GM15510 (cell line): Measurements from ENCODE around the gene CGGBP1.

ENCODE experiments used
- POLR2A ChIP-seq: IDR thresholded peaks from 3 replicates; pipeline ENCODE4 v1.6.1; 2011; ENCODE audit warnings: borderline replicate concordance; ENCODE audit not compliant: insufficient read length; ENCODE audit errors: extremely low read depth

The CGGBP1 gene

DNA sequence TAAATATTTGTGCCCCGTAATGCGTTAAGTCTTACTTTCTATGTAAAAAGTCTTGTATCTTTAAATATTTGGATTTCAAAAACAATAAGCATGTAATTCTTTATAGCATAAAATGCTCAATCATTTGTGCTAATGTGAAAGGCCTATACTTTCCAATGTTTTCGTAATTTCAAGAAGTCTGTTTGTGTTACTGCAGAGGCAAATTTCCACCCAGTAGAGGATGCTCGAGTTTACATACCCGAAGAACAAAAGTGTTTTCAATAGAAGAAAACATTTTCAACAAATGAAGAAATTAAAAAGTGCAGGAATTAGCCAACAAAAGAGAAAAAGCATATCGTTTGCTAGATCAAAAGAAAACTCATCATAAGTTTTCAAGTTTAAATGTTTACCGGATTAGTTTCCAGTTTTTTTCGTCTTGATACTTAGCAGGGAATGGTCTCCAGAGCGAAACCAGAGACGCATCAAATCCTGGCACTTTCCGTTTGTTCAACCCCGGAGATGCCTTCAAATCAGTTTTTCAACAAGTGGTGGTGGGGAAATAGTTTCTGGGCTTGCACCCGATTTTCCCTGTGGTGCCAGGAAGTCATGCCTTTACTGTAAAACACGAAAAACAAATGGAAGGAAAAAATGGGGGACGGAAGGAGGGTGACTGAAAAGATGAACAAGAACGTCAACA is 1.0 kb downstream of the CGGBP1 start:
- no peak for TF ChIP-seq POLR2A

GRCh38 chr3:88046766-88047165 is 12.0 kb downstream of the CGGBP1 start:
- TF ChIP-seq POLR2A: no peak

DNA sequence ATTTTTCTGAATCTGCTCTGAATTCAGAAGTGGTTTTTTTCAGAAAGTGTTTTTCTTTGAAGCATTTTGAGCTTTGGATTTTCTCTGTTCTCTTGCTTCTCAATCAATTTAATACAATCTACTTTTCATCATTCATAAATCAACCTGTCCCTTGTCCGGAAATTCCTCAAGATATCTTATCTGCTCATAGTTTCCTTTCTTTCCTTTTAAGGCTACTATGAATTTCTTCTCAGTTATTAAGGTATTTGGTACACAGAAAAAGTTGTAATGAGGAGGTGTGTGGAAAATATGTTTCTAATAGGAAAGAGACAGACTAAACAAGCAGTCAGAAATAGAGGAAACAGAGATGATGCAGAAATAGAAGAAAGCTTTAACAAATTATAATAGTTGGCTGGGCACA is 14.4 kb downstream of the CGGBP1 start:
- TF ChIP-seq POLR2A: no peak

DNA sequence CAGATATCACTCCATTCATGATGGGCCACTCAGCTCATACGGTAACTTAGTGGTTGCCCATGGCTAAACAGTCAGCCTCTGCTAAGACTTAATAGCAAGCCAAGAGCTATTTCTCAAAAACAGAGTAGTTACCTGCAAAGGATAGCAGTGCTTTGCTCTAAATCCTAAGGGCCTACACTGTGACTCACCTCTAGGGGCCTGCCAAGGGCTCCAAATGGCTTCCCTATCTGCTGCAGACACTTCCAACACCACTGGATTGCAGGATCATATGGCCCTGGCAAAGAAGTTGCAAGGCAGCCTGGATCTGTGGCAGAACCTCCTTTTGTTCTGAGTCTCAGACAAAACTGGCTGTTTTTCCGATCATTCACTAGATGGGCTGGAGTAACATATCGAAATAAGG is 17.8 kb downstream of the CGGBP1 start:
- TF ChIP-seq POLR2A: no peak

GRCh38 chr3:88040529-88040928 is 18.3 kb downstream of the CGGBP1 start:
- TF ChIP-seq POLR2A: no peak

DNA sequence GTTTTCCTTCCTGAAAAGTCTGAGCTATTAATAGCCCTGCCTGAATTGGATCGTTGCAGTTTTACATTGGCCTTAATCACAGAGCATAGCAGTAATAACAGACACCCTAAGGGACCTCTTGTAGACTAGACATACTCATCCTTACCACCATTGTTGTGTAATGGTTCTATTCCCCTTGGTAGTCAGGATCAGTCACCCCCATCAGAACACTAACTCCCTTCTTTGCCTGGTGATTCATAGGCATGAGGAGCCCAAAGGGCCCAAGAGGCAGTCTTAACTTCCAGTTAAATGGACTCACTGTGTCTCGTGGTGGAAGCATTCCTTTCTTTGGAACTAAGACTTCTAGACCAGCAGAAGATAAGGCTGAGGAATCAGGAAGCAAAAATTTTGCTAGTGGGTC is 20.2 kb downstream of the CGGBP1 start:
- no peak for TF ChIP-seq POLR2A

DNA sequence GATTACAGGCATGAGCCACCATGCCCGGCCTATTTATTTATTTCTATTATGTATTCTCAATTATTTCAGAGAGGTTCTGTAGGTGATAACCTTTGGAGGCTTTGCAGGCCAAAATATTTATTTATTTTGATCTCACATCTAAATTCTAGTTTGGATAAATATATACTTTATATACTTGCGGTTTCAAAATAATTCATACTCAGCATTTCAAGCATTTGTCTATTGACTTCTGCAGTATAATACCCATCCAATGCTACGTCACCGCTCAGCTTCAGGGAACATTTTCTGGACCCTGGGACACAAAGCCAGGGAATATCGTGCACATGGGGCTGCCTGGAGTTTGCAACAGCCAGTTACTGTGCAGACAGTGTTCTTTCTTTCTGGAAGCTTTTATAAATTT is 22.6 kb downstream of the CGGBP1 start:
- no peak for TF ChIP-seq POLR2A

DNA sequence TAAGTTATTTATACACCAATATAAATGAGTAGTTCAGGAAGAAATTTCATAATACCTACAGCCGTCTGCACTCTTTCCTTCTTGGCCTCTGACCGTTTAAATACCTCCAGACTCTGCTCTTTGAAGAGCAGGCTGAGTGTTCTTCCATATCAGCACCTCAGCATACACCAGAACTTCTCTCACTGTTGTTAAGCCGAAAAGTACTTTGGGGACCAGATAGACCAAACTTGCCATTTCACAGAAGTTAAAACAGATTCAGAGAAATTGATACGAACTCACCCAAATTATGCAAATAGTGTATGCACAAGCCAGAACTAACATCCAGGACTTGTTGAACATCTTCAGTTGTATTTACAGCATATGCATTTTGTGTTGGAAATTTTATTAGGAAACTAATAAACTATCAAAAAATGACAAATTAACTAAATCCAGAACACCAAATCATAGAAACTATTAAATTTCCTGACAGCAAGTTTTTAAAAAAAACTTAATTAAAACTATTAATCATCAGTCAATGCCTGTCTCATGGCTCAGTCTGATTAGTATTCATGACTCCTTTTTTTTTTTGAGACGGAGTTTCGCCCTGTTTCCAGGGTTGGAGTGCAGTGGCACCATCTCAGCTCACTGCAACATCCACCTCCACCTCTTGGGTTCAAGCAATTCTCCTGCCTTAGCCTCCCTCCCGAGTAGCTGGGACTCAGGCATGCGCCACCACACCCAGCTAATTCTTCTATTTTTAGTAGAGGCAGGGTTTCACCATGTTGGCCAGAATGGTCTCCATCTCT is 24.1 kb downstream of the CGGBP1 start:
- no peak for TF ChIP-seq POLR2A

DNA sequence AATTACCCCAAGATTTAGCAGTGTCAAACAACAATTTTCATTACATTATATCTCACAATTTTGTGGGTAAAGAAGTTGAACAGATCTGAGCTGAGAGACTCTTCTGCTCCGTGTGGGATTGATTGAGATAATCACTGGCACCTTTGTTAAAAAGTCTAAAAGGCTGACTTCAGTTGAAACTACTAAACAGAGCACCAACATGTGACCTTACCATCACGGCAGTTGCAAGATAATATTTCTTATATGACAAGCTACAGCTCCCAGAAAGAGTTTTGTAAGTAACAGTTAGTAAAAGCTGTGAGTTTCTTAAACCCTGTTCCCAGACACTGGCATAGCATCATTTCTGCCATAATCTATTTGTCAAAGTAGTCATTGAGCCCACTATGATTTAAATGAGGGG is 25.0 kb downstream of the CGGBP1 start:
- TF ChIP-seq POLR2A: no peak

GRCh38 chr3:88033079-88033478 is 25.7 kb downstream of the CGGBP1 start:
- TF ChIP-seq POLR2A: no peak

DNA sequence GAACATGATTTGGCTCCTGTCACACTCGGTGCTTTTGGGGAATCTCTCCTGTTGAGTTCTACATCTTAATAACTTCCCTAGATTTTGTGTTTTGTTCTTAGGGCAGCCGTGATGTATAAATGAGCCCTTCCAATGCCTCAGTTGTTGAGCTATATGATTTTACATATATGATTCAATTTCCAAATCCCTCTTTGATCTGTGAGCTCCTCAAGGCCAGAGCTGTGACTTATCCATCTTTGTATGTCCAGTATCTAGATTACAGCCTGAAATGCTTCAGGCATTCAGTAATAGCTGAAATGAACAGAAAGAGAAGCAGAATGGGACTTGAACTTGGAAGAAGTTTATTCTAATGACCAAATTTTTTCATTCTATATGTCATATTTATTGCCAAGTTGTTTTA is 26.6 kb downstream of the CGGBP1 start:
- no peak for TF ChIP-seq POLR2A

DNA sequence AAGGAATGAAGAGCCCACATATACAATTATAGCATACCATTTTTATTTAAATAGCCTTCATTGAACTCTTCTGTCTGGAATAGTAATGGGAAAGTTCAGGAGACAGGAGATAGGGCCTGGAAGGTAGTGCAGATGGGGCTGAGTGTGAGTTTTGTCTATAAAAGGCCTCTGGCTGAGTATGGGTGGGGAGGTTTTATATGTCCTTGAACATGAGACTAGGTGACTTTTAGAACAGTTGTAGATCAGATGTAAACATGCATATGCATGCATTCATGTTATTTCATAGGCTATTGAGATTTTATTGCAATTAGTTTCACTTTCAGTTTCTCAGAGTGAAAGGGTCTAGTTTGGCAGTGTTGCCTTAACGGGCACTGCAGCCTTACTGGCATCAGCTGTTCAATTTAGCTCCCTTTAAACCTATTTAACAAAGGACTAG is 27.1 kb downstream of the CGGBP1 start:
- TF ChIP-seq POLR2A: no peak

GRCh38 chr3:88030210-88030609 is 28.6 kb downstream of the CGGBP1 start:
- TF ChIP-seq POLR2A: no peak

GRCh38 chr3:88028876-88029275 is 29.9 kb downstream of the CGGBP1 start:
- TF ChIP-seq POLR2A: no peak

DNA sequence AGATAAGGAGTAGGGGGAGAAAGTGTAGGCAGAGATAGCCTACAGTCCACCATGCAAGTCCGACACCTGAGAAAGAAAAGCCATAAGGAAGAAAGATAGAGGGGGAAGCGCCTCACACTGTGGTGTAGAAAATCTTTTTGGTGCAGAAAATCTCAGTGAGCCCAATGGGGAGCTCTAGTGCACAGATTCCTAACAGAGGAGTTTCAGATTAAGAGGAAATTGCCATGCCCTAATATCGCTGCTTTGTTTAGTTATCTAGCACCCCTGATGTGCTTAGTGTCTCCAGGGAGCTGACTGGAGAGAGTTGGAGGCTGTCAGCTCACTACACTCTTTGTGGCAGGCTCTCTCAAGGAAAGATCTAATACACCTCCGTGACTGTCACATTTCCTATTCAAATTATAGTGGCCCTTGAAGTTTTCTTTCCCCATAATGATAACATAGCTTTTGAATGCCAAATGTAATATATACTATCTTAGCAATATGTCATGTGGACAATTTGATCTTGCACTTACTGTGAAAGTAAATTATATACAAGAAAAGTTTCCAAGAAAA is 33.7 kb downstream of the CGGBP1 start:
- no peak for TF ChIP-seq POLR2A

- no peak for TF ChIP-seq POLR2A
Measured at GRCh38 chr3:88019024-88019423, 39.8 kb downstream of the CGGBP1 start.
